HepG2 (cell line): ENCODE measurements around the gene ODAD4. TPM values are rescaled to one million over a fixed set of nuclear protein-coding genes. Genes with fewer than 3 reads are reported as not detected.

ENCODE experiments used
- BCL6 ChIP-seq: IDR thresholded peaks from 2 replicates; pipeline ENCODE4 v1.6.1; 2016; ENCODE audit warnings: missing genetic modification reagents, missing compliant biosample characterization
- DDIT3 ChIP-seq: sonication (generic); formaldehyde crosslinking; IDR thresholded peaks from 2 replicates; pipeline ENCODE4 v1.4.0; 2020; ENCODE audit warnings: mild to moderate bottlenecking, missing genetic modification reagents
- FOXO1 ChIP-seq: sonication (generic); formaldehyde crosslinking; IDR thresholded peaks from 2 replicates; pipeline ENCODE4 v1.4.0; 2020; ENCODE audit warnings: missing genetic modification reagents
- HOXA7 ChIP-seq: sonication (generic); formaldehyde crosslinking; IDR thresholded peaks from 2 replicates; pipeline ENCODE4 v1.8.1; 2022; ENCODE audit warnings: mild to moderate bottlenecking, missing genetic modification reagents, moderate library complexity
- HOXA9 ChIP-seq: sonication (generic); formaldehyde crosslinking; IDR thresholded peaks from 2 replicates; pipeline ENCODE4 v1.8.1; 2022; ENCODE audit warnings: missing genetic modification reagents, mild to moderate bottlenecking, moderate library complexity, borderline replicate concordance
- IRF1 ChIP-seq: sonication (generic); formaldehyde crosslinking; IDR thresholded peaks from 2 replicates; pipeline ENCODE4 v1.4.0; 2020; ENCODE audit warnings: low read depth, mild to moderate bottlenecking, missing genetic modification reagents
- JARID2 ChIP-seq: sonication (generic); formaldehyde crosslinking; IDR thresholded peaks from 2 replicates; pipeline ENCODE4 v1.8.1; 2023; ENCODE audit warnings: missing genetic modification reagents, inconsistent platforms; ENCODE audit not compliant: insufficient replicate concordance
- JUN ChIP-seq: sonication (generic); formaldehyde crosslinking; IDR thresholded peaks from 2 replicates; pipeline ENCODE4 v1.4.0; 2020; ENCODE audit warnings: mild to moderate bottlenecking, missing genetic modification reagents
- KDM1A ChIP-seq: IDR thresholded peaks from 2 replicates; pipeline ENCODE4 v1.6.1; 2016; ENCODE audit warnings: missing compliant biosample characterization
- MEIS2 ChIP-seq: sonication (generic); formaldehyde crosslinking; IDR thresholded peaks from 2 replicates; pipeline ENCODE4 v1.9.0; 2021; ENCODE audit warnings: mild to moderate bottlenecking, missing genetic modification reagents
- NCOA5 ChIP-seq: sonication (generic); formaldehyde crosslinking; IDR thresholded peaks from 2 replicates; pipeline ENCODE4 v1.4.0; 2020; ENCODE audit warnings: missing genetic modification reagents
- NFIC ChIP-seq: IDR thresholded peaks from 2 replicates; pipeline ENCODE4 v1.6.1; 2012; ENCODE audit warnings: mild to moderate bottlenecking, low read length, inconsistent platforms
- NR2F6 ChIP-seq, 2 experiments: IDR thresholded peaks; 2 replicates each; pipeline ENCODE4 v1.6.1; 2016; ENCODE audit warnings: antibody characterized with exemption in 1 of 2, mild to moderate bottlenecking in 1 of 2
- PTBP1 ChIP-seq: fragments of 200-400 bp; formaldehyde crosslinking; IDR thresholded peaks from 2 replicates; pipeline ENCODE4 v1.6.1; 2018; ENCODE audit warnings: low read length, low read depth; ENCODE audit not compliant: poor library complexity, severe bottlenecking
- RCOR2 ChIP-seq: IDR thresholded peaks from 2 replicates; pipeline ENCODE4 v1.6.1; 2016; ENCODE audit warnings: missing biosample characterization, missing genetic modification reagents
- RNF2 ChIP-seq: fragments of 450-650 bp; conservative IDR thresholded peaks from 2 replicates; pipeline ENCODE4 v1.6.1; 2016; ENCODE audit warnings: low read depth
- RORA ChIP-seq: sonication (generic); formaldehyde crosslinking; IDR thresholded peaks from 2 replicates; pipeline ENCODE4 v1.5.0; 2020; ENCODE audit warnings: mild to moderate bottlenecking, missing genetic modification reagents, moderate library complexity
- SMAD9 ChIP-seq: sonication (generic); formaldehyde crosslinking; IDR thresholded peaks from 2 replicates; pipeline ENCODE4 v1.5.1; 2020; ENCODE audit warnings: mild to moderate bottlenecking, missing genetic modification reagents
- TFDP1 ChIP-seq: IDR thresholded peaks from 2 replicates; pipeline ENCODE4 v1.6.1; 2016; ENCODE audit warnings: missing compliant biosample characterization, missing genetic modification reagents, borderline replicate concordance
- ZBTB20 ChIP-seq: sonication (generic); formaldehyde crosslinking; IDR thresholded peaks from 2 replicates; pipeline ENCODE4 v1.8.1; 2023; ENCODE audit warnings: missing genetic modification reagents, low read depth, mild to moderate bottlenecking, borderline replicate concordance
- ZBTB43 ChIP-seq: sonication (generic); formaldehyde crosslinking; conservative IDR thresholded peaks from 2 replicates; pipeline ENCODE4 v1.4.0; 2020; ENCODE audit warnings: missing genetic modification reagents
- ZBTB46 ChIP-seq: sonication (generic); formaldehyde crosslinking; IDR thresholded peaks from 2 replicates; pipeline ENCODE4 v1.4.0; 2020; ENCODE audit warnings: mild to moderate bottlenecking, missing genetic modification reagents, borderline replicate concordance
- ZEB1 ChIP-seq: IDR thresholded peaks from 2 replicates; pipeline ENCODE4 v1.6.1; 2012; ENCODE audit warnings: mild to moderate bottlenecking, low read depth, inconsistent platforms; ENCODE audit not compliant: insufficient replicate concordance
- ZNF234 ChIP-seq: sonication (generic); formaldehyde crosslinking; conservative IDR thresholded peaks from 2 replicates; pipeline ENCODE4 v1.5.1; 2020; ENCODE audit warnings: mild to moderate bottlenecking, missing genetic modification reagents
- ZNF441 ChIP-seq: sonication (generic); formaldehyde crosslinking; IDR thresholded peaks from 2 replicates; pipeline ENCODE4 v1.7.0; 2021; ENCODE audit warnings: missing genetic modification reagents, borderline replicate concordance
- ZNF552 ChIP-seq: sonication (generic); formaldehyde crosslinking; IDR thresholded peaks from 2 replicates; pipeline ENCODE4 v1.9.0; 2022; ENCODE audit warnings: missing genetic modification reagents, mild to moderate bottlenecking, borderline replicate concordance
- polyA plus RNA-seq, 8 experiments: library from polyadenylated mRNA; depleted of rRNA in 3 of 8; stranded (reverse) in 7 of 8; unstranded in 1 of 8; fragments of >200 nt; fragmentation: Illumina TruSeq in 4 of 8; extraction: Trizol in 4 of 8; gene quantifications; 2 replicates each; pipeline versions ENCODE4 v1.2.1 to v1.2.3, GENCODE V29; 2011 to 2016; ENCODE audit warnings: low read depth in 4 of 8, missing spikeins in 1 of 8, mixed read lengths in 1 of 8; ENCODE audit not compliant: insufficient read depth in 1 of 8
- total RNA-seq, 5 experiments: library from RNA; depleted of rRNA; stranded (reverse); fragments of >200 nt; fragmentation: Illumina TruSeq; extraction: Trizol; gene quantifications; 2 replicates each; pipeline ENCODE4 v1.2.3, GENCODE V29; 2016; ENCODE audit warnings: low read depth in 1 of 5

The ODAD4 gene
- total and polyA plus RNA-seq, 2 of the 13 experiments (the other 11 are each of a cell fraction or from before 2014, with no cell fraction given): 0.48 to 0.53 TPM

GRCh38 chr17:41919165-41919817, 11.1 kb upstream of the ODAD4 start (continued):
- TF ChIP-seq ZNF441 (CRISPR knock-in tag): no peak
- no peak for TF ChIP-seq HOXA7 (CRISPR knock-in tag)
- TF ChIP-seq JUN (CRISPR knock-in tag): no peak
- no peak for TF ChIP-seq MEIS2
- no peak for TF ChIP-seq KDM1A (CRISPR knock-in tag)
- TF ChIP-seq BCL6: no peak
- no peak for TF ChIP-seq ZBTB43 (CRISPR knock-in tag)
- peak; percentile 81; the same call in 1 of the 2 replicates for TF ChIP-seq ZNF552 (CRISPR knock-in tag)
- TF ChIP-seq NCOA5 (CRISPR knock-in tag): no peak
- no peak for TF ChIP-seq SMAD9 (CRISPR knock-in tag)
- TF ChIP-seq NR2F6 (IDR thresholded peaks at IDR 0.05): peak; percentile 19; the same call in 1 of the 2 replicates
- peak; percentile 40; the same call in 1 of the 2 replicates for TF ChIP-seq NR2F6 (CRISPR knock-in tag; IDR thresholded peaks at IDR 0.05)
- TF ChIP-seq ZEB1: peak; percentile 51
- no peak for TF ChIP-seq RCOR2 (CRISPR knock-in tag)
- no peak for TF ChIP-seq PTBP1
- no peak for TF ChIP-seq DDIT3 (CRISPR knock-in tag)
- no peak for TF ChIP-seq RNF2
- no peak for TF ChIP-seq JARID2 (CRISPR knock-in tag)
- TF ChIP-seq ZBTB46 (CRISPR knock-in tag): no peak
- TF ChIP-seq NFIC: no peak
- no peak; the same call in 1 of the 2 replicates for TF ChIP-seq FOXO1 (CRISPR knock-in tag)
- peak; percentile 81; the same call in 1 of the 2 replicates for TF ChIP-seq ZBTB20 (CRISPR knock-in tag)
- TF ChIP-seq HOXA9: no peak
- TF ChIP-seq TFDP1 (CRISPR knock-in tag): no peak; the same call in 1 of the 2 replicates
- TF ChIP-seq ZNF234 (CRISPR knock-in tag): no peak
- no peak for TF ChIP-seq IRF1 (CRISPR knock-in tag)
- no peak for TF ChIP-seq RORA (CRISPR knock-in tag)
